Smooth muscle cell (in vitro differentiated cells): ENCODE data around the gene CCSER1. TPM values are rescaled to one million over a fixed set of nuclear protein-coding genes. Genes with fewer than 3 reads are reported as not detected.
"Not testable (repeated sequence)": the region's sequence is repeated elsewhere in the genome, so short reads cannot be mapped to it uniquely, and the experiment has no call there.

Source experiments
- DNase-seq: peaks from one replicate; lab custom pipeline; 2025; ENCODE audit not compliant: unreplicated experiment; lab: John Stamatoyannopoulos, UW
- H2AFZ ChIP-seq: fragments of 200-600 bp; sonication (generic); 2 replicates; pipeline ENCODE4 v1.6.0; 2016; ENCODE audit warnings: antibody characterized with exemption, low read depth, mild to moderate bottlenecking
- H3F3A ChIP-seq: fragments of 200-600 bp; sonication (generic); 2 replicates; pipeline ENCODE4 v1.6.0; 2017; ENCODE audit warnings: antibody characterized with exemption, low read depth
- H3K27ac ChIP-seq: fragments of 200-600 bp; sonication (generic); 2 replicates; pipeline ENCODE4 v1.5.1; 2016; ENCODE audit warnings: low read depth, mild to moderate bottlenecking
- H3K27me3 ChIP-seq: fragments of 200-600 bp; sonication (generic); 2 replicates; pipeline ENCODE4 v1.6.1; 2016; ENCODE audit warnings: low read depth, mild to moderate bottlenecking
- H3K36me3 ChIP-seq: fragments of 200-600 bp; sonication (generic); 2 replicates; pipeline ENCODE4 v1.5.1; 2016; ENCODE audit warnings: low read depth
- H3K4me1 ChIP-seq: fragments of 200-600 bp; sonication (generic); 2 replicates; pipeline ENCODE4 v1.5.1; 2016; ENCODE audit warnings: low read depth
- H3K4me2 ChIP-seq: fragments of 200-600 bp; sonication (generic); 2 replicates; pipeline ENCODE4 v1.6.0; 2016; ENCODE audit warnings: mild to moderate bottlenecking
- H3K4me3 ChIP-seq: fragments of 200-600 bp; sonication (generic); 2 replicates; pipeline ENCODE4 v1.5.1; 2016; ENCODE audit warnings: mild to moderate bottlenecking
- H3K79me2 ChIP-seq: fragments of 200-600 bp; sonication (generic); 2 replicates; pipeline ENCODE4 v1.6.0; 2016; ENCODE audit warnings: low read depth, mild to moderate bottlenecking
- H3K9ac ChIP-seq: fragments of 200-600 bp; sonication (generic); 2 replicates; pipeline ENCODE4 v1.6.0; 2016; ENCODE audit warnings: low read depth
- H3K9me3 ChIP-seq: fragments of 200-600 bp; sonication (generic); replicated peaks from 2 replicates; pipeline ENCODE4 v1.5.1; 2016; ENCODE audit warnings: low read depth
- H4K20me1 ChIP-seq: fragments of 200-600 bp; sonication (generic); 2 replicates; pipeline ENCODE4 v1.6.0; 2016; ENCODE audit warnings: low read depth
- CTCF ChIP-seq: fragments of 200-600 bp; sonication (generic); IDR thresholded peaks from 2 replicates; pipeline ENCODE4 v1.5.1; 2017; ENCODE audit warnings: borderline replicate concordance, mild to moderate bottlenecking, antibody characterized with exemption; ENCODE audit not compliant: insufficient read depth, poor library complexity, severe bottlenecking
- WGBS: methylation state at CpG from one replicate; pipeline ENCODE4 v1.1.7; 2016; ENCODE audit warnings: low lambda C conversion rate; 5-methylcytosine and 5-hydroxymethylcytosine counted together
- polyA plus RNA-seq: library from polyadenylated mRNA; unstranded; fragments of >200 nt; fragmentation: Nextera tagmentation; extraction: Ambion mirVana; gene quantifications from 2 replicates; pipeline ENCODE4 v1.2.1, GENCODE V29; 2016
- total RNA-seq: library from RNA; depleted of rRNA; stranded (reverse); fragments of >200 nt; gene quantifications from 2 replicates; pipeline ENCODE4 v1.2.3, GENCODE V29; 2014

Gene CCSER1
- total and polyA plus RNA-seq, 2 experiments from 2014 or later = 0.76 TPM; not detected in 1

GRCh38 chr4:90458576-90458975, 331.4 kb downstream of the CCSER1 start:
- H3K79me2 ChIP-seq = no peaks in the 10 kb centered on the region
- H3K4me1 ChIP-seq = no peaks in the 10 kb centered on the region
- no peaks in the 10 kb centered on the region for H3F3A ChIP-seq
- no peaks in the 10 kb centered on the region for H3K9me3 ChIP-seq
- H3K9ac ChIP-seq = no peak overlapping the region
- no peak overlapping the region for H2AFZ ChIP-seq
- TF ChIP-seq CTCF = no peak
- H3K27ac ChIP-seq = no peak overlapping the region
- H4K20me1 ChIP-seq = no peaks in the 10 kb centered on the region
- no peak overlapping the region for H3K4me3 ChIP-seq
- no peak overlapping the region for H3K4me2 ChIP-seq
- 86% methylated on average over 3 of the region's 3 CpGs for WGBS
- no peaks in the 10 kb centered on the region for H3K27me3 ChIP-seq
- DNase-seq = no peak
- no peaks in the 10 kb centered on the region for H3K36me3 ChIP-seq

GRCh38 chr4:90474484-90474883, 347.3 kb downstream of the CCSER1 start:
- no peaks in the 10 kb centered on the region for H3K36me3 ChIP-seq
- H3K4me2 ChIP-seq = no peak overlapping the region
- H2AFZ ChIP-seq = no peak overlapping the region
- H3F3A ChIP-seq = no peaks in the 10 kb centered on the region
- no peak overlapping the region for H3K4me3 ChIP-seq
- no peak overlapping the region for H3K27ac ChIP-seq
- H3K4me1 ChIP-seq = no peaks in the 10 kb centered on the region
- no peak for DNase-seq
- H3K9me3 ChIP-seq = no peaks in the 10 kb centered on the region
- H3K79me2 ChIP-seq = no peaks in the 10 kb centered on the region
- no peak for TF ChIP-seq CTCF
- no peak overlapping the region for H3K9ac ChIP-seq
- WGBS = 88% methylated on average over 1 of the region's 1 CpG
- no peaks in the 10 kb centered on the region for H4K20me1 ChIP-seq
- H3K27me3 ChIP-seq = no peaks in the 10 kb centered on the region

GRCh38 chr4:90476019-90476418, 348.8 kb downstream of the CCSER1 start:
- H3K9ac ChIP-seq = no peak overlapping the region
- no peaks in the 10 kb centered on the region for H3K79me2 ChIP-seq
- H4K20me1 ChIP-seq = no peaks in the 10 kb centered on the region
- H3K4me3 ChIP-seq = no peak overlapping the region
- no peaks in the 10 kb centered on the region for H3K27me3 ChIP-seq
- WGBS = 88% methylated on average over 6 of the region's 6 CpGs
- TF ChIP-seq CTCF = no peak
- no peaks in the 10 kb centered on the region for H3K4me1 ChIP-seq
- H3K27ac ChIP-seq = no peak overlapping the region
- no peak for DNase-seq
- H2AFZ ChIP-seq = no peak overlapping the region
- no peaks in the 10 kb centered on the region for H3K9me3 ChIP-seq
- H3F3A ChIP-seq = no peaks in the 10 kb centered on the region
- H3K4me2 ChIP-seq = no peak overlapping the region
- no peaks in the 10 kb centered on the region for H3K36me3 ChIP-seq

- no peak overlapping the region for H2AFZ ChIP-seq
- no peak overlapping the region for H3K4me2 ChIP-seq
- DNase-seq = no peak
- no peaks in the 10 kb centered on the region for H4K20me1 ChIP-seq
- no peaks in the 10 kb centered on the region for H3K36me3 ChIP-seq
- no peak overlapping the region for H3K27ac ChIP-seq
- H3K27me3 ChIP-seq = no peaks in the 10 kb centered on the region
- TF ChIP-seq CTCF = no peak
- WGBS = 89% methylated on average over 4 of the region's 4 CpGs
- no peak overlapping the region for H3K4me3 ChIP-seq
- no peaks in the 10 kb centered on the region for H3F3A ChIP-seq
- no peaks in the 10 kb centered on the region for H3K4me1 ChIP-seq
- H3K79me2 ChIP-seq = no peaks in the 10 kb centered on the region
- H3K9me3 ChIP-seq = no peaks in the 10 kb centered on the region
- no peak overlapping the region for H3K9ac ChIP-seq
These were observed 349.4 kb downstream of the CCSER1 start for GRCh38 chr4:90476586-90476985.

DNA sequence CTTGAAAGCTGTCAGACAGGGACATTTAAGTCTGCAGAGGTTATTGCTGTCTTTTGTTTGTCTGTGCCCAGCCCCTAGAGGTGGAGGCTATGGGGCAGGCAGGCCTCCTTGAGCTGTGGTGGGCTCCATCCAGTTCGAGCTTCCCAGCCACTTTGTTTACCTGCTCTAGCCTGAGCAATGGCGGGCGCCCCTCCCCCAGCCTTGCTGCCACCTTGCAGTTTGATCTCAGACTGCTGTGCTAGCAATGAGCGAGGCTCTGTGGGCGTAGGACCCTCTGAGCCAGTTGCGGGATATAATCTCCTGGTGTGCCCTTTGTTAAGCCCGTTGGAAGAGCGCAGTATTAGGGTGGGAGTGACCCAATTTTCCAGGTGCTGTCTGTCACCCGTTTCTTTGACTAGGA, 357.7 kb downstream of the CCSER1 start:
- H3K79me2 ChIP-seq, H3K4me2 ChIP-seq, H3K4me1 ChIP-seq, H3F3A ChIP-seq, H3K4me3 ChIP-seq, H3K27me3 ChIP-seq, H3K9me3 ChIP-seq, H3K36me3 ChIP-seq, H4K20me1 ChIP-seq, DNase-seq, H3K27ac ChIP-seq, H2AFZ ChIP-seq, H3K9ac ChIP-seq: not testable (repeated sequence)
- 89% methylated on average over 9 of the region's 9 CpGs for WGBS
